Measurements from ENCODE around the gene FIS1.
"Not testable (repeated sequence)": the region's sequence is repeated elsewhere in the genome, so short reads cannot be mapped to it uniquely, and the experiment has no call there.

GRCh38 chr7:101199522-101199921 is 45.4 kb downstream of the FIS1 start:
- TF ChIP-seq CTCF, POLR2AphosphoS5, POLR2A, EP300 (IDR thresholded peaks at IDR 0.05): not testable (repeated sequence)
